ENCODE results near the gene GRM4. TPM values are rescaled to one million over a fixed set of nuclear protein-coding genes. Genes with fewer than 3 reads are reported as not detected.

GRM4 gene
- total and polyA plus RNA-seq, 10 of the 15 experiments (the other 5 are each of a cell fraction or from before 2014, with no cell fraction given): 0.01 to 0.31 (median 0.05) TPM; not detected in 2

DNA sequence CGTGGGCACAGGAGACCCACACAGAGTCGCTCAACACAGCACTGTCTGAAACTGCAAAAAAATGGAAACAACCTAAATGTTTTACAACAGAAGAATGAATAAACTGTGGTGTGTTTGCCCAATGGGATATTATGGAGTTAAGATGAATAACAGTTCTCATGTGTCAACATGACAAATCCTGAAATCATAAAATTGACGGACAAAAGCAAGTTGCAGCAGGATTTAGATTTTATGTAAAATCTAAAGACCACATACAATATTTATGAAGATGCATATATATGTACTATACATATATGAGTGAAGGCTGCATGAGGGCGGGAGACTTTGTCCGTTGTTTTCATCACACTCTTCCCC is 79.7 kb downstream of the GRM4 start:
- ChIA-PET SMC1A (ENCODE audit: uncharacterized antibody, unreplicated experiment) (no interaction called here), RAD21 (ENCODE audit: unreplicated experiment) (no interaction called here), POLR2A (no interaction called here), CTCF (no interaction called here)
- Histone ChIP-seq H4K20me1 (ENCODE audit: control insufficient read depth, insufficient read depth) (no peaks in the 10 kb centered on the region), H3K27me3 (replicated peaks in 1 of 2; ENCODE audit: control insufficient read depth in 2 of 2, insufficient read depth in 2 of 2, low read length in 1 of 2) (peaks cover 0 to 3% of the 10 kb centered on the region in 2 experiments; a peak in 1 of 4 replicates), H3K9me3 (replicated peaks; ENCODE audit: control insufficient read depth, insufficient read depth, low read length) (no peaks in the 10 kb centered on the region), H2AFZ (ENCODE audit: control insufficient read depth, low read depth, low read length) (no peak overlapping the region), H3K4me1 (ENCODE audit: control insufficient read depth, insufficient read depth, low read length) (no peaks in the 10 kb centered on the region), H3K36me3 (ENCODE audit: control insufficient read depth in 2 of 2, insufficient read depth in 2 of 2, low read length in 1 of 2) (no peaks in the 10 kb centered on the region), H3K4me2 (ENCODE audit: control insufficient read depth, insufficient read depth) (no peak overlapping the region), H3K4me3 (no peak overlapping the region), H3K79me2 (ENCODE audit: control insufficient read depth, insufficient read depth, low read length) (no peaks in the 10 kb centered on the region), H3K9ac (ENCODE audit: control insufficient read depth, insufficient read depth, low read length) (no peak overlapping the region), H3K27ac (ENCODE audit: control insufficient read depth, insufficient read depth) (no peak overlapping the region)
- BruUV-seq (replicated peaks): no TSS peak
- DNase-seq (ENCODE audit: low read depth, low spot score) (no peak), FAIRE-seq (no peak), ATAC-seq (no peak)
- 38% methylated on average over 5 of the region's 5 CpGs for WGBS (ENCODE audit: insufficient coverage, insufficient replicate concordance, low lambda C conversion rate, missing lambda C conversion rate)
- in situ Hi-C loops (cut with MboI) (no loop called here), intact Hi-C loops (cut with micrococcal nuclease; ENCODE audit: unreplicated experiment) (no loop called here)
- no peak for TF ChIP-seq SUZ12 (IDR thresholded peaks at IDR 0.05; ENCODE audit: unreplicated experiment)
- TF ChIP-seq NFXL1 (IDR thresholded peaks at IDR 0.05; ENCODE audit: borderline replicate concordance): no peak
- TF ChIP-seq TAF1 (IDR thresholded peaks at IDR 0.05; ENCODE audit: borderline replicate concordance, low read depth, low read length): no peak
- TF ChIP-seq IKZF1 (conservative IDR thresholded peaks at IDR 0.05): no peak
- TF ChIP-seq, protein P1, sequence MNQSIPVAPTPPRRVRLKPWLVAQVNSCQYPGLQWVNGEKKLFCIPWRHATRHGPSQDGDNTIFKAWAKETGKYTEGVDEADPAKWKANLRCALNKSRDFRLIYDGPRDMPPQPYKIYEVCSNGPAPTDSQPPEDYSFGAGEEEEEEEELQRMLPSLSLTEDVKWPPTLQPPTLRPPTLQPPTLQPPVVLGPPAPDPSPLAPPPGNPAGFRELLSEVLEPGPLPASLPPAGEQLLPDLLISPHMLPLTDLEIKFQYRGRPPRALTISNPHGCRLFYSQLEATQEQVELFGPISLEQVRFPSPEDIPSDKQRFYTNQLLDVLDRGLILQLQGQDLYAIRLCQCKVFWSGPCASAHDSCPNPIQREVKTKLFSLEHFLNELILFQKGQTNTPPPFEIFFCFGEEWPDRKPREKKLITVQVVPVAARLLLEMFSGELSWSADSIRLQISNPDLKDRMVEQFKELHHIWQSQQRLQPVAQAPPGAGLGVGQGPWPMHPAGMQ (IDR thresholded peaks at IDR 0.05; ENCODE audit: borderline replicate concordance): no peak
- TF ChIP-seq TCF7 (IDR thresholded peaks at IDR 0.05; ENCODE audit: borderline replicate concordance): no peak
- TF ChIP-seq MEF2B (IDR thresholded peaks at IDR 0.05; ENCODE audit: partially characterized antibody, poor library complexity, severe bottlenecking): no peak
- no peak for TF ChIP-seq HDAC6 (IDR thresholded peaks at IDR 0.05; ENCODE audit: unreplicated experiment)
- TF ChIP-seq WRNIP1 (IDR thresholded peaks at IDR 0.05; ENCODE audit: borderline replicate concordance, low read depth, low read length): no peak
- no peak for TF ChIP-seq BCL11A (IDR thresholded peaks at IDR 0.05; ENCODE audit: low read depth, low read length)
- no peak for TF ChIP-seq SMAD5 (IDR thresholded peaks at IDR 0.05; ENCODE audit: low read depth)

Measured in GM12878 (cell line).